MM.1S (cell line): ENCODE data around the gene OR4F16.
"Not testable (repeated sequence)": the region's sequence is repeated elsewhere in the genome, so short reads cannot be mapped to it uniquely, and the experiment has no call there.

Experiments
- CTCF ChIP-seq: fragments of 300-600 bp; sonication (generic); IDR thresholded peaks from 2 replicates; pipeline ENCODE4 v1.5.1; 2016; ENCODE audit warnings: antibody characterized with exemption, low read length, mixed read lengths
- EZH2 ChIP-seq: fragments of 300-600 bp; sonication (generic); optimal IDR thresholded peaks from 2 replicates; pipeline ENCODE3; 2017; ENCODE audit warnings: low read depth, mild to moderate bottlenecking, antibody characterized with exemption, low read length, mixed read lengths
- EZH2phosphoT487 ChIP-seq: fragments of 300-600 bp; sonication (generic); IDR thresholded peaks from 2 replicates; pipeline ENCODE4 v1.6.1; 2018; ENCODE audit warnings: antibody characterized with exemption, low read length

- TF ChIP-seq CTCF, EZH2, EZH2phosphoT487: not testable (repeated sequence)
Measured at GRCh38 chr1:733649-734048, 47.2 kb upstream of the OR4F16 start.
